ENCODE results near the gene MYH7.
"Not testable (repeated sequence)": the region's sequence is repeated elsewhere in the genome, so short reads cannot be mapped to it uniquely, and the experiment has no call there.

GRCh38 chr14:23400496-23401149, 34.8 kb downstream of the MYH7 start:
- TF ChIP-seq POLR2AphosphoS5, POLR2A (IDR thresholded peaks at IDR 0.05; ENCODE audit: low read depth, low read length): not testable (repeated sequence)
